ENCODE results near the gene ADARB2. TPM values are rescaled to one million over a fixed set of nuclear protein-coding genes. Genes with fewer than 3 reads are reported as not detected.
A peak's percentile ranks its signal among the peaks of the same experiment; 100 is the strongest.

ADARB2 gene
- total RNA-seq, 1 experiment from 2014 or later = 0.90 TPM

- in situ Hi-C loops (cut with HindIII; ENCODE audit: low pct_unique_long_range_greater_than_20kb, low sequenced_read_pairs) = no loop called here
- no peak for DNase-seq (ENCODE audit: low read depth, low spot score)
These were observed 437.1 kb downstream of the ADARB2 start for GRCh38 chr10:1300218-1300617.

GRCh38 chr10:1299041-1299726, 438.1 kb downstream of the ADARB2 start:
- DNase-seq (ENCODE audit: low read depth, low spot score) = no peak
- in situ Hi-C loops (cut with HindIII; ENCODE audit: low pct_unique_long_range_greater_than_20kb, low sequenced_read_pairs) = no loop called here

GRCh38 chr10:1297566-1298301, 439.6 kb downstream of the ADARB2 start:
- DNase-seq (ENCODE audit: low read depth, low spot score) = no peak

GRCh38 chr10:1295756-1296480, 441.4 kb downstream of the ADARB2 start:
- no peak for DNase-seq (ENCODE audit: low read depth, low spot score)
- in situ Hi-C loops (cut with HindIII; ENCODE audit: low pct_unique_long_range_greater_than_20kb, low sequenced_read_pairs) = no loop called here

More at GRCh38 chr10:1297566-1298301, 439.6 kb downstream of the ADARB2 start:
- in situ Hi-C loops (cut with HindIII; ENCODE audit: low pct_unique_long_range_greater_than_20kb, low sequenced_read_pairs) = no loop called here

GRCh38 chr10:1294748-1295147, 442.6 kb downstream of the ADARB2 start:
- no peak for DNase-seq (ENCODE audit: low read depth, low spot score)
- in situ Hi-C loops (cut with HindIII; ENCODE audit: low pct_unique_long_range_greater_than_20kb, low sequenced_read_pairs) = no loop called here

- in situ Hi-C loops (cut with HindIII; ENCODE audit: low pct_unique_long_range_greater_than_20kb, low sequenced_read_pairs) = no loop called here
- DNase-seq (ENCODE audit: low read depth, low spot score) = no peak
These were observed 443.5 kb downstream of the ADARB2 start for GRCh38 chr10:1293636-1294435.

- in situ Hi-C loops (cut with HindIII; ENCODE audit: low pct_unique_long_range_greater_than_20kb, low sequenced_read_pairs) = no loop called here
- no peak for DNase-seq (ENCODE audit: low read depth, low spot score)
These were observed 444.2 kb downstream of the ADARB2 start for GRCh38 chr10:1293157-1293556.

GRCh38 chr10:1292611-1293031, 444.7 kb downstream of the ADARB2 start:
- in situ Hi-C loops (cut with HindIII; ENCODE audit: low pct_unique_long_range_greater_than_20kb, low sequenced_read_pairs) = no loop called here
- no peak for DNase-seq (ENCODE audit: low read depth, low spot score)

GRCh38 chr10:1291178-1292090, 445.9 kb downstream of the ADARB2 start:
- in situ Hi-C loops (cut with HindIII; ENCODE audit: low pct_unique_long_range_greater_than_20kb, low sequenced_read_pairs) = no loop called here
- DNase-seq (ENCODE audit: low read depth, low spot score) = no peak

- in situ Hi-C loops (cut with HindIII; ENCODE audit: low pct_unique_long_range_greater_than_20kb, low sequenced_read_pairs) = no loop called here
- DNase-seq (ENCODE audit: low read depth, low spot score) = no peak
These were observed 447.3 kb downstream of the ADARB2 start for GRCh38 chr10:1290071-1290471.

- in situ Hi-C loops (cut with HindIII; ENCODE audit: low pct_unique_long_range_greater_than_20kb, low sequenced_read_pairs) = no loop called here
- no peak for DNase-seq (ENCODE audit: low read depth, low spot score)
These were observed 447.7 kb downstream of the ADARB2 start for GRCh38 chr10:1289591-1289990.

- peak; percentile 31 for DNase-seq (ENCODE audit: low read depth, low spot score)
- in situ Hi-C loops (cut with HindIII; ENCODE audit: low pct_unique_long_range_greater_than_20kb, low sequenced_read_pairs) = no loop called here
These were observed 449.3 kb downstream of the ADARB2 start for GRCh38 chr10:1287971-1288401.

- no peak for DNase-seq (ENCODE audit: low read depth, low spot score)
- in situ Hi-C loops (cut with HindIII; ENCODE audit: low pct_unique_long_range_greater_than_20kb, low sequenced_read_pairs) = no loop called here
These were observed 449.8 kb downstream of the ADARB2 start for GRCh38 chr10:1287487-1287886.

GRCh38 chr10:1284076-1284475, 453.2 kb downstream of the ADARB2 start:
- in situ Hi-C loops (cut with HindIII; ENCODE audit: low pct_unique_long_range_greater_than_20kb, low sequenced_read_pairs) = no loop called here
- DNase-seq (ENCODE audit: low read depth, low spot score) = no peak

GRCh38 chr10:1281405-1281782, 455.9 kb downstream of the ADARB2 start:
- DNase-seq (ENCODE audit: low read depth, low spot score) = no peak
- in situ Hi-C loops (cut with HindIII; ENCODE audit: low pct_unique_long_range_greater_than_20kb, low sequenced_read_pairs) = no loop called here

- no peak for DNase-seq (ENCODE audit: low read depth, low spot score)
- in situ Hi-C loops (cut with HindIII; ENCODE audit: low pct_unique_long_range_greater_than_20kb, low sequenced_read_pairs) = no loop called here
These were observed 456.6 kb downstream of the ADARB2 start for GRCh38 chr10:1280466-1281404.
